Measurements from ENCODE around the gene C15orf40.
"Not testable (repeated sequence)": the region's sequence is repeated elsewhere in the genome, so short reads cannot be mapped to it uniquely, and the experiment has no call there.

The C15orf40 gene

DNA sequence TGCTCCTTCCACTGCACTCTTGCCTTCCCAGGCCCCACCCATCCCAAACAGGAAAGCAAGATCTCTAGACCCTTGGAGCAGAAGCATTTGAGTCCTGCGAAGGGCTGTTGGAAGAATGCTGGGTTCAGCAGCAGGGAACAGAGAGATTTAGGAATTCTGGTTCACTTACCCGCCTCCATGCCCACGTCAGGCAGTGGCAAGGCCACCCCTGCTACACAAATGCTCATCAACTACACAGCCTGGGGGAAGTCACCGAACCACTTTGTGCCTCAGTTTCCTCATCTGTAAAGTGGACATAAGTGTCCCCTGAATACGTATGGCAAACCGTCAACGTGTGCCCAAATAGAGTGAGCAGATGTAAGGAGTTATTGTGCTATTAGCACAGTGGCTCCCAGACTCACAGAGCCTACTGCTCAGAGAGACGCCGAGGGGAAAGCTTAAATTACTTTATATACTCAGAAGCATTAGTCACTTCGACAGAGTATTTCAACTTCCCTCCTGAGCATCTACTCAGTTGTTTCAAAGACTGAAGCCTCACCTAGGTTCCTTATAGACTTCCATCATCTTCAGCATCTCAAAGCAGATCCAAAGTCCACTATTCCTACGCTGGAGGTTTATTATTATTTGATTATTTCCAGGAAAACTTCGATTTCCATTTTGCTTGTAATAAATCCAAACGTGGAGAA, 59.8 kb downstream of the C15orf40 start:
- no peak for DNase-seq (ENCODE audit: low spot score)

DNA sequence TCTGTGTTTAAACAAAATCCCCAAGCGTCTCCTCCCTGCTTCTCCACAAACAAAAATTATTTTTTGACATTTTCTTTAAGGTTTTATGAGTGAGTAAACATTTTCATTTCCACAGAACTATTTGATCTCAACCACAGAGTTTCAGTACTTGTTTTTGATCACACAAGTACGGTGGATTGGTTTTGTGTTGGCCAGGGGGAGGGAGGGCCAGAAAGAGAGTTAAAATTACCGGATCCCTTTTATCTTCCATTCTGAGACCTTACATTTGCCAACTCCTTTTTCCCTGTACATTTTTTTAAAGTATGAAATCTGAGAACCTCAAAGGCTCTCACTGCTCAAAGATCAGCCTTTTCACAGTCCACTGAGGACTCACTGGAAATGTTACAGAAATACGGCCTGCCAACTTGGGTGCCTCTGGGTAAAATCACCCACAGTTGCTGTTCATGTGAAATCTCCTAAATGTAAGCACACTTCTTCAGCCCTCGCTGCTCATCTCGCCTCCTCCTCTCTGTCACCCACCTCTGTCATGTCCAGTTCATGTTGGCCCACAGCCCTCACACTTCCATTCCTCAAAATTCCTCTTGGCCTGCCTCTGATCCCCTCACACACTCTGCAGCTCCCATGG, 60.6 kb downstream of the C15orf40 start:
- DNase-seq (ENCODE audit: low spot score), result peak; percentile 46

DNA sequence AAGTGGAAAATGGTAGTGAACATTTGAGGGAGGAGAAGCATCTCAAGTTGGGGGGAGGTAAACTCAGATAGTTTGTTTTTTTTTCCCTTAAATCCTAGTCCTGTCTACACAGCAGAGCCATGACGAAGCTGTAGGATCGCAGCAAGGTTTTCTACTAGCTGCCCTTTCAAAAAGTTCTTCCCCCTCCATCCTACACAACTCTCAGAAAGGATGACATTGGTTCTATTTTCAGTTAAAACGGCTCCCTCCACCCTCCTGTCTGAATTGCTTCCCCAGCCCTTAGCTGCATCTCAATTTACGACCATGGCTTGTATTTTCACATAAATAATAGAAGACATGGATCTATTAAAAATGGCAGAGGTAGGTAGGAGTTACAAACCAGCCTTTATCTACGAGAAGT, 61.1 kb downstream of the C15orf40 start:
- no peak for DNase-seq (ENCODE audit: low spot score)

DNA sequence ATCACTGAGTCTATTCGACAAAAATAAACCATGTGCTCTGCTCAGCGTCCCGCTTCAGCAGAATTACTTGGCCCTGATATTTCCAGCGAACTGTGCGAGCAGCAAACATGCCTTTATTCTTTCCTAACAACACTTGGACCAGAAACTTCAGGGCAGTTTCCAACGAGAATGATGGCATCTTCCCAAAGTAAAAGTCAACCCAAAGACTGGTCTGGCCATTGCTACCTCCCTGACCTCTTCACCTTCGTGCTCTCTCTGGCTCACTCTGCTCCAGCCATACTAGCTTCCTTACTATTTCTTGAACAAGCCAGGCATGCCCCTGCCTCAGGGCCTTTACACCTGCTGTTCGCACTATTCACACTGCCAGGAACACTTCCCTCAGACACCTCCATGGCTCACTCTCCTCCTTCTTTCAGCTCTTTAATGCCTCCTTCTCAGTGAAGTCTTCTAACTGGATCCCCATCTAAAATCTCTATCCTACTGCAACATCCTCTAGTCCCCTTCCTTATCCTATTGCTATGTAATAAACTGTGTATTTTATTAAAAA, 65.2 kb downstream of the C15orf40 start:
- no peak for DNase-seq (ENCODE audit: low spot score)

DNA sequence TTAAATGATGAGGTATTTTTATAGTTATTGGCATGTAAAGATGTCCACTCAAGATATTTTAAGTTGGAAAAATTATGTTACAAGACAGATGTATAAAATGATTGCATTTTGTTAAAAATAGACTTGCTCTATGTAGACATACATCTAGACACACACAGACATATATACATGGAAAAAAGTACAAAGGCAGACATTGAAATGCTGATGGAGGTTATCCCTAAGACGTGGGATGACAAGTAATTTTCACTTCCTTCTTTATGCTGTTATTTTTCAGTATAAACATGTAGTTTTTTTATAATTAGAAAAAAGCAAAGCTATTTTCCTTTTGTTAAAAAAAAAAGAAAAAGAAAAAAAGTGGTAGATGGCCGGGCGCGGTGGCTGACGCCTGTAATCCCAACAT, 66.1 kb downstream of the C15orf40 start:
- DNase-seq (ENCODE audit: low spot score), result no peak

DNA sequence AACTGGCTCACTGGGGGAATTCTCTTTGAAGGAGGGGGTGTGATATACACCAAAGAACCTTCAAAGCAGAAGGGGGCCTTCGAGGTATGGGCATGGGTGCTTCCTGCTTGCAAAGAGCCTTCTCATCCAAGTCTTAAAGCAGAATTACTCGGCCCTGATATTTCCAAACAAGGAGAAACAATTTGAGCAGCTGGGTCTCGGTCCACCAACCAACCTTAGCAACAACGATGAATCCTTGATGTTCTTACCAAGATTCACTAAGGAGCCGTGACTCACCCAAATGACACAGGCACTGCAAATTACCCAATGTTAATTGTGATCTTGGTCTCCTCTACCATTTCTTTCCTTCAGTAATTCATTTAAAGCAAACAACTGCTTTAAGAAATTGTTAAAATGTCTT, 66.6 kb downstream of the C15orf40 start:
- no peak for DNase-seq (ENCODE audit: low spot score)

DNA sequence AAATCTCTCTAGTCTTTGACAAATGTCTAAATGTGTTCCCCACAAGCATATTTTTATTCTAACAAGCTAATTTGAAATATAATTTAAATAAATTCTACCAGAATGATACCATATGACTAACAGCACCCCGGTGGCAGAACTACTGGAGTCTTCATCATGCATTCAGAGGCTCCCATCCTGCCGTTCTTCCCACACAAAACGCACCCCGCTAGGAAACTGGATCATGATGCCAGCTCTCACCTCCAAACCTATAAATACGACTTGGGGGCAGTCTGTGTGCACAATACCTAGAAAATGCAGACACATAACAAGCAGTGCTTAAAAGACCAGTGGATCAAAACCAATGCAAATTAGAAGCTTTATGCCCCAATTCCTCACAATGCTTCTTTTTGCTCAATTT, 67.4 kb downstream of the C15orf40 start:
- DNase-seq (ENCODE audit: low spot score), result no peak

DNA sequence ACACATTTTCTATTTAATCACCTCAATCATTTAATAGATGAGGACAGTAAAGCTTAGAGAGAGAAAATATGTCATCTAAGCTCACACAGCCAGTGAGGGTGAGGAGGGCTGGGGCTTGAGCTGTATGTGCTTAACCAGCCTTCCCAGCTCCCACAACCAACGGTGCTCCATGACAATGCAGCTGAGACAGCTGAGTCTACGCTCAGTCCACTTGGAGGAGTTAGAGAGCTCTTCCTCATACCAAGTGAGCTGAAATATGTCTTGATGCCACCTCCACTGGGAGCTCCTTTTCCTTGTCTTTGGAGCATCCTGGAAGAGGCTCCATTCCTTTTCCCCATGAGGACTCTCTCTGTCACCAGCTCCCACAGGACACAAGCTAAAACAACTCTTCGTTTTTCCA, 68.3 kb downstream of the C15orf40 start:
- no peak for DNase-seq (ENCODE audit: low spot score)

DNA sequence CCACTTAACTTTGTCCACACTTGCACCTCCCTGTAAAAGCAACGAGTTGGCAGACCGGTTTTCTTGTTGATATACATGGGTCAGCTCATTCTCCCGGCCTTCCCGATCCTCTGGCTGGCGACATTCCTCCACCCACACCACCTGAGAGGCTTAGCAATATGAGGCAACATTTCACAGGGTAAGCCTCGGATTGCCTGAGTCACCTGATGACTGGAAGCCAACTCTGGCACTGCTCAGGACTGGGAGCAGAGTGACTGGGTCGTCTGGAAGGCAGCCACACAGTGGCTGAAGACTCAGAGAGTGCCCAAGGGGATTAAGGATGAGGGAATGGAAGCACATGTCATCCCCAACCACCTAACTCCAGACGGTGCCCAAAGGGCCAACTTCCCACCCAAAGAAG, 68.7 kb downstream of the C15orf40 start:
- no peak for DNase-seq (ENCODE audit: low spot score)

DNA sequence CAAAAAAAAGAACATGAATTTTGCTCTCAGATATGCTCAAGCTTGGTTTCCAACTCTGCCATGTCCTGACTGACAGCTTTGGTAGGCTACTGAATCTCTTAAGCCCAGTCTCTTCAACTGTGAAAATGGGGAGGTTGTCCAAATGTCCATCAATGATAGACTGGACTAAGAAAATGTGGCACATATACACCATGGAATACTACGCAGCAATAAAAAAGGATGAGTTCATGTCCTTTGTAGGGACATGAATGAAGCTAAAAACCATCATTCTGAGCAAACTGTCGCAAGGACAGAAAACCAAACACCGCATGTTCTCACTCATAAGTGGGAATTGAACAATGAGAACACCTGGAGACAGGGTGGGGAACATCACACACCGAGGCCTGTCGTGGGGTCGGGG, 71.8 kb downstream of the C15orf40 start:
- not testable (repeated sequence) for DNase-seq (ENCODE audit: low spot score)
